OCI-LY1 (cell line): ENCODE measurements around the gene KIZ.
"Not testable (repeated sequence)": the region's sequence is repeated elsewhere in the genome, so short reads cannot be mapped to it uniquely, and the experiment has no call there.

Source experiments
- H2AFZ ChIP-seq: fragments of 200-600 bp; sonication (generic), shearing (Covaris generic); 2 replicates; pipeline ENCODE4 v1.6.0; 2014; ENCODE audit warnings: antibody characterized with exemption, mild to moderate bottlenecking, low read length
- H3F3A ChIP-seq: fragments of 200-600 bp; sonication (generic), shearing (Covaris generic); 2 replicates; pipeline ENCODE4 v1.6.0; 2014; ENCODE audit warnings: mild to moderate bottlenecking, antibody characterized with exemption, low read length, moderate library complexity; ENCODE audit not compliant: insufficient read depth
- H3K27ac ChIP-seq: fragments of 200-600 bp; sonication (generic); 2 replicates; pipeline ENCODE4 v1.5.1; 2014; ENCODE audit warnings: low read length, mixed run types, mild to moderate bottlenecking, low read depth; ENCODE audit not compliant: poor library complexity, severe bottlenecking
- H3K27me3 ChIP-seq: fragments of 200-600 bp; sonication (generic); 2 replicates; pipeline ENCODE4 v1.6.0; 2014; ENCODE audit warnings: antibody characterized with exemption, mild to moderate bottlenecking, low read length, moderate library complexity; ENCODE audit not compliant: insufficient read depth
- H3K36me3 ChIP-seq: fragments of 200-600 bp; sonication (generic); 2 replicates; pipeline ENCODE4 v1.6.1; 2014; ENCODE audit warnings: mild to moderate bottlenecking, antibody characterized with exemption, low read length, moderate library complexity, mixed read lengths; ENCODE audit not compliant: insufficient read depth
- H3K4me1 ChIP-seq: fragments of 200-600 bp; sonication (generic); 2 replicates; pipeline ENCODE4 v1.5.1; 2014; ENCODE audit warnings: mild to moderate bottlenecking, low read length, moderate library complexity; ENCODE audit not compliant: insufficient read depth, severe bottlenecking
- H3K4me2 ChIP-seq: fragments of 200-600 bp; sonication (generic), shearing (Covaris generic); 2 replicates; pipeline ENCODE4 v1.6.1; 2014; ENCODE audit warnings: low read length
- H3K4me3 ChIP-seq: fragments of 200-600 bp; sonication (generic); 2 replicates; pipeline ENCODE4 v1.5.1; 2014; ENCODE audit warnings: low read length, low read depth, mild to moderate bottlenecking, mixed read lengths; ENCODE audit not compliant: poor library complexity, severe bottlenecking
- H3K79me2 ChIP-seq: fragments of 200-600 bp; shearing (Covaris generic); 2 replicates; pipeline ENCODE4 v1.6.1; 2016; ENCODE audit warnings: mixed run types, low read length, mixed read lengths; ENCODE audit not compliant: insufficient read depth
- H3K9ac ChIP-seq: fragments of 200-600 bp; sonication (generic), shearing (Covaris generic); 2 replicates; pipeline ENCODE4 v1.6.1; 2014; ENCODE audit warnings: mild to moderate bottlenecking, low read length, mixed read lengths
- H3K9me2 ChIP-seq: fragments of 200-600 bp; sonication (generic), shearing (Covaris generic); 2 replicates; pipeline ENCODE4 v1.6.1; 2014; ENCODE audit warnings: low read depth, mild to moderate bottlenecking, low read length, mixed read lengths
- H3K9me3 ChIP-seq: fragments of 200-600 bp; shearing (Covaris generic); 2 replicates; pipeline ENCODE4 v1.6.1; 2014; ENCODE audit warnings: low read length, mixed read lengths
- H4K20me1 ChIP-seq: fragments of 200-600 bp; sonication (generic), shearing (Covaris generic); 2 replicates; pipeline ENCODE4 v1.6.0; 2016; ENCODE audit warnings: mild to moderate bottlenecking, low read length; ENCODE audit not compliant: insufficient read depth
- CTCF ChIP-seq: fragments of 200-600 bp; sonication (generic), shearing (Covaris generic); IDR thresholded peaks from 2 replicates; pipeline ENCODE4 v1.5.1; 2017; ENCODE audit warnings: mild to moderate bottlenecking, antibody characterized with exemption, low read length, moderate library complexity, mixed read lengths
- EZH2 ChIP-seq: fragments of 200-600 bp; sonication (generic), shearing (Covaris generic); IDR thresholded peaks from 2 replicates; pipeline ENCODE4 v1.8.0; 2017; ENCODE audit warnings: borderline replicate concordance, mixed run types, mild to moderate bottlenecking, antibody characterized with exemption, low read length, moderate library complexity, mixed read lengths

KIZ gene

GRCh38 chr20:21244808-21245207, 118.9 kb downstream of the KIZ start:
- H3K79me2 ChIP-seq, result no peaks in the 10 kb centered on the region
- H2AFZ ChIP-seq, result no peak overlapping the region
- no peak overlapping the region for H3K9ac ChIP-seq
- no peak overlapping the region for H3K4me2 ChIP-seq
- no peaks in the 10 kb centered on the region for H3K9me2 ChIP-seq
- no peaks in the 10 kb centered on the region for H3K4me1 ChIP-seq
- TF ChIP-seq EZH2, result no peak
- TF ChIP-seq CTCF, result no peak
- no peaks in the 10 kb centered on the region for H3K36me3 ChIP-seq
- H3K27me3 ChIP-seq, result no peaks in the 10 kb centered on the region
- H3K9me3 ChIP-seq, result no peaks in the 10 kb centered on the region
- no peak overlapping the region for H3K27ac ChIP-seq
- no peaks in the 10 kb centered on the region for H4K20me1 ChIP-seq
- H3K4me3 ChIP-seq, result no peak overlapping the region
- H3F3A ChIP-seq, result no peaks in the 10 kb centered on the region

GRCh38 chr20:21246161-21246560, 120.3 kb downstream of the KIZ start:
- Histone ChIP-seq H3K4me3 (no peak overlapping the region), H4K20me1 (no peaks in the 10 kb centered on the region)

GRCh38 chr20:21247603-21248095, 121.8 kb downstream of the KIZ start:
- not testable (repeated sequence) for H3K9ac ChIP-seq, H2AFZ ChIP-seq, H3F3A ChIP-seq, H4K20me1 ChIP-seq, H3K4me3 ChIP-seq, H3K27me3 ChIP-seq, H3K9me2 ChIP-seq, H3K9me3 ChIP-seq, H3K79me2 ChIP-seq, H3K4me2 ChIP-seq, H3K36me3 ChIP-seq, H3K27ac ChIP-seq, H3K4me1 ChIP-seq

More at GRCh38 chr20:21246161-21246560, 120.3 kb downstream of the KIZ start:
- Histone ChIP-seq H3F3A (no peaks in the 10 kb centered on the region), H3K9me3 (no peaks in the 10 kb centered on the region), H3K27me3 (no peaks in the 10 kb centered on the region), H3K27ac (no peak overlapping the region), H3K9ac (no peak overlapping the region), H2AFZ (no peak overlapping the region), H3K36me3 (no peaks in the 10 kb centered on the region), H3K4me1 (no peaks in the 10 kb centered on the region), H3K9me2 (no peaks in the 10 kb centered on the region), H3K4me2 (no peak overlapping the region), H3K79me2 (no peaks in the 10 kb centered on the region)
- TF ChIP-seq CTCF (no peak), EZH2 (no peak)

GRCh38 chr20:21251278-21251677, 125.4 kb downstream of the KIZ start:
- H2AFZ ChIP-seq, result no peak overlapping the region
- no peaks in the 10 kb centered on the region for H3F3A ChIP-seq
- no peaks in the 10 kb centered on the region for H3K36me3 ChIP-seq
- H3K79me2 ChIP-seq, result no peaks in the 10 kb centered on the region
- no peak overlapping the region for H3K9ac ChIP-seq
- H3K27ac ChIP-seq, result no peak overlapping the region
- no peak for TF ChIP-seq EZH2
- no peak for TF ChIP-seq CTCF
- H3K9me2 ChIP-seq, result no peaks in the 10 kb centered on the region
- no peak overlapping the region for H3K4me2 ChIP-seq
- no peak overlapping the region for H3K4me3 ChIP-seq
- H3K9me3 ChIP-seq, result no peaks in the 10 kb centered on the region
- no peaks in the 10 kb centered on the region for H4K20me1 ChIP-seq
- H3K4me1 ChIP-seq, result no peaks in the 10 kb centered on the region
- H3K27me3 ChIP-seq, result no peaks in the 10 kb centered on the region
